HepG2 (cell line): ENCODE measurements around the gene GSDMA. TPM values are rescaled to one million over a fixed set of nuclear protein-coding genes. Genes with fewer than 3 reads are reported as not detected.

Experiments used
- GATAD1 ChIP-seq: IDR thresholded peaks from 2 replicates; pipeline ENCODE4 v1.6.1; 2016; ENCODE audit warnings: missing genetic modification reagents, missing compliant biosample characterization
- KLF16 ChIP-seq, 2 experiments: sonication (generic) in 1 of 2; formaldehyde crosslinking in 1 of 2; IDR thresholded peaks; 2 replicates each; pipeline versions ENCODE4 v1.6.1 to v1.8.0; 2016 to 2023; ENCODE audit warnings: missing genetic modification reagents in 2 of 2, missing compliant biosample characterization in 1 of 2
- KLF9 ChIP-seq: IDR thresholded peaks from 2 replicates; pipeline ENCODE4 v1.6.1; 2016; ENCODE audit warnings: low read depth
- MLLT10 ChIP-seq: sonication (generic); formaldehyde crosslinking; IDR thresholded peaks from 2 replicates; pipeline ENCODE4 v1.4.0; 2020; ENCODE audit warnings: missing genetic modification reagents
- RBAK ChIP-seq: sonication (generic); formaldehyde crosslinking; IDR thresholded peaks from 2 replicates; pipeline ENCODE4 v1.5.1; 2020; ENCODE audit warnings: mild to moderate bottlenecking, missing genetic modification reagents
- SETDB1 ChIP-seq: sonication (generic); formaldehyde crosslinking; IDR thresholded peaks from 2 replicates; pipeline ENCODE4 v1.5.1; 2020; ENCODE audit warnings: missing genetic modification reagents, mild to moderate bottlenecking, borderline replicate concordance
- ZBTB42 ChIP-seq: sonication (generic); formaldehyde crosslinking; IDR thresholded peaks from 2 replicates; pipeline ENCODE4 v1.5.0; 2020; ENCODE audit warnings: mild to moderate bottlenecking, missing genetic modification reagents
- ZFYVE20 ChIP-seq: sonication (generic); formaldehyde crosslinking; IDR thresholded peaks from 2 replicates; pipeline ENCODE4 v1.8.0; 2023; ENCODE audit warnings: low read depth, mild to moderate bottlenecking, moderate library complexity, missing genetic modification reagents, borderline replicate concordance
- ZNF354B ChIP-seq: sonication (generic); formaldehyde crosslinking; IDR thresholded peaks from 2 replicates; pipeline ENCODE4 v1.8.0; 2022; ENCODE audit warnings: mild to moderate bottlenecking, missing genetic modification reagents
- ZNF556 ChIP-seq: sonication (generic); formaldehyde crosslinking; IDR thresholded peaks from 2 replicates; pipeline ENCODE4 v1.4.0; 2020; ENCODE audit warnings: mild to moderate bottlenecking, missing genetic modification reagents, borderline replicate concordance
- ZNF562 ChIP-seq: sonication (generic); formaldehyde crosslinking; IDR thresholded peaks from 2 replicates; pipeline ENCODE4 v1.8.0; 2022; ENCODE audit warnings: missing genetic modification reagents, borderline replicate concordance
- ZNF83 ChIP-seq: sonication (generic); formaldehyde crosslinking; IDR thresholded peaks from 2 replicates; pipeline ENCODE4 v1.4.0; 2020; ENCODE audit warnings: missing genetic modification reagents, mild to moderate bottlenecking, borderline replicate concordance
- polyA plus RNA-seq, 8 experiments: library from polyadenylated mRNA; depleted of rRNA in 3 of 8; stranded (reverse) in 7 of 8; unstranded in 1 of 8; fragments of >200 nt; fragmentation: Illumina TruSeq in 4 of 8; extraction: Trizol in 4 of 8; gene quantifications; 2 replicates each; pipeline versions ENCODE4 v1.2.1 to v1.2.3, GENCODE V29; 2011 to 2016; ENCODE audit warnings: low read depth in 4 of 8, missing spikeins in 1 of 8, mixed read lengths in 1 of 8; ENCODE audit not compliant: insufficient read depth in 1 of 8
- total RNA-seq, 5 experiments: library from RNA; depleted of rRNA; stranded (reverse); fragments of >200 nt; fragmentation: Illumina TruSeq; extraction: Trizol; gene quantifications; 2 replicates each; pipeline ENCODE4 v1.2.3, GENCODE V29; 2016; ENCODE audit warnings: low read depth in 1 of 5
- TF ChIP-seq, protein P1 (sequence below): sonication (generic); formaldehyde crosslinking; IDR thresholded peaks from 2 replicates; pipeline ENCODE4 v1.8.1; 2023; ENCODE audit warnings: missing genetic modification reagents, inconsistent platforms, borderline replicate concordance
- TF ChIP-seq, protein P2 (sequence below): sonication (generic); formaldehyde crosslinking; IDR thresholded peaks from 2 replicates; pipeline ENCODE4 v1.8.0; 2022; ENCODE audit warnings: low read depth, missing genetic modification reagents
- TF ChIP-seq, protein P3 (sequence below): sonication (generic); formaldehyde crosslinking; conservative IDR thresholded peaks from 2 replicates; pipeline ENCODE4 v1.8.0; 2022; ENCODE audit warnings: mild to moderate bottlenecking, moderate library complexity, missing genetic modification reagents
- TF ChIP-seq, protein P4 (sequence below): sonication (generic); formaldehyde crosslinking; IDR thresholded peaks from 2 replicates; pipeline ENCODE4 v1.5.0; 2020; ENCODE audit warnings: missing genetic modification reagents
- TF ChIP-seq, protein P5 (sequence below): conservative IDR thresholded peaks from 2 replicates; pipeline ENCODE4 v1.6.1; 2018; ENCODE audit warnings: missing genetic modification reagents
- TF ChIP-seq, protein P6 (sequence below): sonication (generic); formaldehyde crosslinking; IDR thresholded peaks from 2 replicates; pipeline ENCODE4 v1.4.0; 2020; ENCODE audit warnings: mild to moderate bottlenecking, missing genetic modification reagents, borderline replicate concordance

Gene GSDMA
- total and polyA plus RNA-seq, 2 of the 13 experiments (the other 11 are each of a cell fraction or from before 2014, with no cell fraction given), result not detected

DNA sequence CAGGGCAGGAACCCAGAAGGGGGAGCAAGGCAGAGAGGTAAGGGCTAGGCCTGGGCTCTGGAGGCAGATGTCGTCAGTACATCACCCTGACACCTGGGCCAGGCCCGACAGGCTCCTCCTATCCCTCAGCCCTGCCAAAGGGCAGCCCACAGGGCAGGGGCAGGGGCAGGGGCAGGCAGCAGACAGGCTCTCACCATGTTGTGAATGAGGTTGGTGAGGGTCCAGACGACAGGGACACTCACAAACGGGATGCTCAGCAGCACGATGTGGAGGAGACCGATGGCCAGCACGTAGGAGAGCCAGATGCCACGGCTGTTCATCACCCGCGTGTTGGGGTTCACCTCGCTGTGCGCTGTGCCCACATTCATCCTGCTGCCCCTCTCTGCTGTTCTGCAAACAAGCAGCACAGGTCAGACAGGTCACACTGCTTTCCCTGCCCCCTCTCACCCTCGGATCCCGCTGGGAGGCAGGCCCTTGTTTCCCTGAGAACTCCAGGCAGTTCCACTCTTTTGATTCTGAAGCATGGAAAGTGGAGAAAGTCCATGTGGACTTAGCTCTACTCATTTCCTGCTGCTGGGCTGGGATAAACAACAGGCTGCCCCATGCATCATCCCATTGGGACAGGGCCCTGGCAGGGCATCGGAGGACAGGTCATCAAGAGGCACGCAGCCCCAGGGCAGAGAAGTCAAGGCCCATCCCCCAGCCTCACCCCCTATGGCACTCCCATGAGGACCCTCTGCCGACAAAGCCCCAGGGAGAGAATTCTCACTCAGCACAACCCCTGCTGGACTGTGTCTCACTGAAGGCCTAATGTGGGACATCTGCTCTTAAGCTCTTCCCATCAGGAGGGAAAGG, 38.7 kb upstream of the GSDMA start (continued):
- 0 out of 2 replicates have a peak, but pooled peaks have one; percentile 66 for TF ChIP-seq KLF9 (CRISPR knock-in tag)
- TF ChIP-seq, protein P1, sequence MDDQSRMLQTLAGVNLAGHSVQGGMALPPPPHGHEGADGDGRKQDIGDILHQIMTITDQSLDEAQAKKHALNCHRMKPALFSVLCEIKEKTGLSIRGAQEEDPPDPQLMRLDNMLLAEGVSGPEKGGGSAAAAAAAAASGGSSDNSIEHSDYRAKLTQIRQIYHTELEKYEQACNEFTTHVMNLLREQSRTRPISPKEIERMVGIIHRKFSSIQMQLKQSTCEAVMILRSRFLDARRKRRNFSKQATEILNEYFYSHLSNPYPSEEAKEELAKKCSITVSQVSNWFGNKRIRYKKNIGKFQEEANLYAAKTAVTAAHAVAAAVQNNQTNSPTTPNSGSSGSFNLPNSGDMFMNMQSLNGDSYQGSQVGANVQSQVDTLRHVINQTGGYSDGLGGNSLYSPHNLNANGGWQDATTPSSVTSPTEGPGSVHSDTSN (CRISPR knock-in tag), result 0 out of 2 replicates have a peak, but pooled peaks have one; percentile 32
- no peak for TF ChIP-seq RBAK (CRISPR knock-in tag)
- TF ChIP-seq KLF16 (CRISPR knock-in tag; IDR thresholded peaks at IDR 0.05), result peak in 1 of 2 experiments; percentile 97; a peak in 2 of 4 replicates
- no peak for TF ChIP-seq SETDB1 (CRISPR knock-in tag)
- TF ChIP-seq, protein P2, sequence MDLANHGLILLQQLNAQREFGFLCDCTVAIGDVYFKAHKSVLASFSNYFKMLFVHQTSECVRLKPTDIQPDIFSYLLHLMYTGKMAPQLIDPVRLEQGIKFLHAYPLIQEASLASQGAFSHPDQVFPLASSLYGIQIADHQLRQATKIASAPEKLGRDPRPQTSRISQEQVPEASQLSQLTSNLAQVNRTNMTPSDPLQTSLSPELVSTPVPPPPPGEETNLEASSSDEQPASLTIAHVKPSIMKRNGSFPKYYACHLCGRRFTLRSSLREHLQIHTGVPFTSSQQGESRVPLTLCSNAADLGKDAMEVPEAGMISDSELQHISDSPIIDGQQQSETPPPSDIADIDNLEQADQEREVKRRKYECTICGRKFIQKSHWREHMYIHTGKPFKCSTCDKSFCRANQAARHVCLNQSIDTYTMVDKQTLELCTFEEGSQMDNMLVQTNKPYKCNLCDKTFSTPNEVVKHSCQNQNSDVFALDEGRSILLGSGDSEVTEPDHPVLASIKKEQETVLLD (CRISPR knock-in tag), result peak; percentile 81
- TF ChIP-seq ZBTB42 (CRISPR knock-in tag), result no peak
- peak; percentile 79 for TF ChIP-seq GATAD1
- TF ChIP-seq ZNF556 (CRISPR knock-in tag), result peak; percentile 98
- TF ChIP-seq ZNF354B (CRISPR knock-in tag), result peak; percentile 91; the same call in 1 of the 2 replicates
- TF ChIP-seq, protein P3, sequence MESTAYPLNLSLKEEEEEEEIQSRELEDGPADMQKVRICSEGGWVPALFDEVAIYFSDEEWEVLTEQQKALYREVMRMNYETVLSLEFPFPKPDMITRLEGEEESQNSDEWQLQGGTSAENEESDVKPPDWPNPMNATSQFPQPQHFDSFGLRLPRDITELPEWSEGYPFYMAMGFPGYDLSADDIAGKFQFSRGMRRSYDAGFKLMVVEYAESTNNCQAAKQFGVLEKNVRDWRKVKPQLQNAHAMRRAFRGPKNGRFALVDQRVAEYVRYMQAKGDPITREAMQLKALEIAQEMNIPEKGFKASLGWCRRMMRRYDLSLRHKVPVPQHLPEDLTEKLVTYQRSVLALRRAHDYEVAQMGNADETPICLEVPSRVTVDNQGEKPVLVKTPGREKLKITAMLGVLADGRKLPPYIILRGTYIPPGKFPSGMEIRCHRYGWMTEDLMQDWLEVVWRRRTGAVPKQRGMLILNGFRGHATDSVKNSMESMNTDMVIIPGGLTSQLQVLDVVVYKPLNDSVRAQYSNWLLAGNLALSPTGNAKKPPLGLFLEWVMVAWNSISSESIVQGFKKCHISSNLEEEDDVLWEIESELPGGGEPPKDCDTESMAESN (CRISPR knock-in tag), result peak; percentile 94
- TF ChIP-seq MLLT10 (CRISPR knock-in tag), result no peak
- TF ChIP-seq, protein P4, sequence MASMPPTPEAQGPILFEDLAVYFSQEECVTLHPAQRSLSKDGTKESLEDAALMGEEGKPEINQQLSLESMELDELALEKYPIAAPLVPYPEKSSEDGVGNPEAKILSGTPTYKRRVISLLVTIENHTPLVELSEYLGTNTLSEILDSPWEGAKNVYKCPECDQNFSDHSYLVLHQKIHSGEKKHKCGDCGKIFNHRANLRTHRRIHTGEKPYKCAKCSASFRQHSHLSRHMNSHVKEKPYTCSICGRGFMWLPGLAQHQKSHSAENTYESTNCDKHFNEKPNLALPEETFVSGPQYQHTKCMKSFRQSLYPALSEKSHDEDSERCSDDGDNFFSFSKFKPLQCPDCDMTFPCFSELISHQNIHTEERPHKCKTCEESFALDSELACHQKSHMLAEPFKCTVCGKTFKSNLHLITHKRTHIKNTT (CRISPR knock-in tag), result no peak
- TF ChIP-seq ZNF562 (CRISPR knock-in tag), result no peak
- no peak for TF ChIP-seq ZFYVE20 (CRISPR knock-in tag)
- TF ChIP-seq, protein P5, sequence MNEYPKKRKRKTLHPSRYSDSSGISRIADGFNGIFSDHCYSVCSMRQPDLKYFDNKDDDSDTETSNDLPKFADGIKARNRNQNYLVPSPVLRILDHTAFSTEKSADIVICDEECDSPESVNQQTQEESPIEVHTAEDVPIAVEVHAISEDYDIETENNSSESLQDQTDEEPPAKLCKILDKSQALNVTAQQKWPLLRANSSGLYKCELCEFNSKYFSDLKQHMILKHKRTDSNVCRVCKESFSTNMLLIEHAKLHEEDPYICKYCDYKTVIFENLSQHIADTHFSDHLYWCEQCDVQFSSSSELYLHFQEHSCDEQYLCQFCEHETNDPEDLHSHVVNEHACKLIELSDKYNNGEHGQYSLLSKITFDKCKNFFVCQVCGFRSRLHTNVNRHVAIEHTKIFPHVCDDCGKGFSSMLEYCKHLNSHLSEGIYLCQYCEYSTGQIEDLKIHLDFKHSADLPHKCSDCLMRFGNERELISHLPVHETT, result peak; percentile 91
- TF ChIP-seq, protein P6, sequence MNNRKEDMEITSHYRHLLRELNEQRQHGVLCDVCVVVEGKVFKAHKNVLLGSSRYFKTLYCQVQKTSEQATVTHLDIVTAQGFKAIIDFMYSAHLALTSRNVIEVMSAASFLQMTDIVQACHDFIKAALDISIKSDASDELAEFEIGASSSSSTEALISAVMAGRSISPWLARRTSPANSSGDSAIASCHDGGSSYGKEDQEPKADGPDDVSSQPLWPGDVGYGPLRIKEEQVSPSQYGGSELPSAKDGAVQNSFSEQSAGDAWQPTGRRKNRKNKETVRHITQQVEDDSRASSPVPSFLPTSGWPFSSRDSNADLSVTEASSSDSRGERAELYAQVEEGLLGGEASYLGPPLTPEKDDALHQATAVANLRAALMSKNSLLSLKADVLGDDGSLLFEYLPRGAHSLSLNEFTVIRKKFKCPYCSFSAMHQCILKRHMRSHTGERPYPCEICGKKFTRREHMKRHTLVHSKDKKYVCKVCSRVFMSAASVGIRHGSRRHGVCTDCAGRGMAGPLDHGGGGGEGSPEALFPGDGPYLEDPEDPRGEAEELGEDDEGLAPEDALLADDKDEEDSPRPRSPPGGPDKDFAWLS (CRISPR knock-in tag), result peak; percentile 92
- TF ChIP-seq ZNF83, result no peak
